Measurements from ENCODE around the gene ZSCAN31. TPM values are rescaled to one million over a fixed set of nuclear protein-coding genes. Genes with fewer than 3 reads are reported as not detected.

ZSCAN31 gene
- polyA plus RNA-seq, 1 of the 3 experiments (the other 2 are of a cell fraction) = 1.9 TPM

DNA sequence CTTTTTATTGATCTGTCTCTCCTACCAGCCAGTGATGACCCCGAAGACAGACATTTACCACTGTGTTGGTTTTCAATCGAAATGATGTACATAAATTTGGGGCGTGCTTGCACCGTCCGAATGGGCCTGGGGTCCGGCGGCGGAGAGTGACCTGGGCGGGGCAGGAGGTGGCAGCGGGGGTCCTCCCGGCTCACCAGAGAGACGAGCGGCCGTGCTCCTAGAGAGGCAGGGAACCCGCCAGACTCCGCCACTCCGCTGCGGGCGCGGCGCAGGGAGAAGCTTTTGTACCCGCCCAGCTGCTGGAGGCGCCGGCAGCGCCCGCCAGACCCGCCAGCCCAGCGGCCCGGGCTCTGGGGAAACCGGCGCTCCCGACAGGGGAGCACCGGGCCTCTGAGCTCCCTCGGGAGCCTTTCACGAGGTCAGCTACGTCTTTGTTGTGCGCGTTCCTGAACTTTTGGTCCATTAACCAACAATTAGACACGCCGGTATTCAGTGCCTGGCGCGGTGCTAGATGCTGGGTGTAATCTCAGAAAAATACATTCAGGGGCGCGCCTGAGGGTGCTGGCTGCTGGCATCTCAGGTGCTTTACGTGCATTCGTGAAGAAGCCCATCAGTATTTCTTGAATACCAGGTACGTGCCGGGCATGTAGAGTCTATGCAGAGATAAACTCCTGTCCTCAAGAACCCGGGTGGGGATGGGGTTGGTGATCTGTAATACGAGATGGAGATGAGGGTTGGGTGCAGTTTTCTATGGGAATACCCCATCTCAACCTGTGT is 54.5 kb downstream of the ZSCAN31 start, which contains the start of gene PGBD1 (continued):
- TF ChIP-seq, protein P1, sequence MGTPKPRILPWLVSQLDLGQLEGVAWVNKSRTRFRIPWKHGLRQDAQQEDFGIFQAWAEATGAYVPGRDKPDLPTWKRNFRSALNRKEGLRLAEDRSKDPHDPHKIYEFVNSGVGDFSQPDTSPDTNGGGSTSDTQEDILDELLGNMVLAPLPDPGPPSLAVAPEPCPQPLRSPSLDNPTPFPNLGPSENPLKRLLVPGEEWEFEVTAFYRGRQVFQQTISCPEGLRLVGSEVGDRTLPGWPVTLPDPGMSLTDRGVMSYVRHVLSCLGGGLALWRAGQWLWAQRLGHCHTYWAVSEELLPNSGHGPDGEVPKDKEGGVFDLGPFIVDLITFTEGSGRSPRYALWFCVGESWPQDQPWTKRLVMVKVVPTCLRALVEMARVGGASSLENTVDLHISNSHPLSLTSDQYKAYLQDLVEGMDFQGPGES (IDR thresholded peaks at IDR 0.05; ENCODE audit: low read depth, low read length) = no peak
- TF ChIP-seq, protein P2, sequence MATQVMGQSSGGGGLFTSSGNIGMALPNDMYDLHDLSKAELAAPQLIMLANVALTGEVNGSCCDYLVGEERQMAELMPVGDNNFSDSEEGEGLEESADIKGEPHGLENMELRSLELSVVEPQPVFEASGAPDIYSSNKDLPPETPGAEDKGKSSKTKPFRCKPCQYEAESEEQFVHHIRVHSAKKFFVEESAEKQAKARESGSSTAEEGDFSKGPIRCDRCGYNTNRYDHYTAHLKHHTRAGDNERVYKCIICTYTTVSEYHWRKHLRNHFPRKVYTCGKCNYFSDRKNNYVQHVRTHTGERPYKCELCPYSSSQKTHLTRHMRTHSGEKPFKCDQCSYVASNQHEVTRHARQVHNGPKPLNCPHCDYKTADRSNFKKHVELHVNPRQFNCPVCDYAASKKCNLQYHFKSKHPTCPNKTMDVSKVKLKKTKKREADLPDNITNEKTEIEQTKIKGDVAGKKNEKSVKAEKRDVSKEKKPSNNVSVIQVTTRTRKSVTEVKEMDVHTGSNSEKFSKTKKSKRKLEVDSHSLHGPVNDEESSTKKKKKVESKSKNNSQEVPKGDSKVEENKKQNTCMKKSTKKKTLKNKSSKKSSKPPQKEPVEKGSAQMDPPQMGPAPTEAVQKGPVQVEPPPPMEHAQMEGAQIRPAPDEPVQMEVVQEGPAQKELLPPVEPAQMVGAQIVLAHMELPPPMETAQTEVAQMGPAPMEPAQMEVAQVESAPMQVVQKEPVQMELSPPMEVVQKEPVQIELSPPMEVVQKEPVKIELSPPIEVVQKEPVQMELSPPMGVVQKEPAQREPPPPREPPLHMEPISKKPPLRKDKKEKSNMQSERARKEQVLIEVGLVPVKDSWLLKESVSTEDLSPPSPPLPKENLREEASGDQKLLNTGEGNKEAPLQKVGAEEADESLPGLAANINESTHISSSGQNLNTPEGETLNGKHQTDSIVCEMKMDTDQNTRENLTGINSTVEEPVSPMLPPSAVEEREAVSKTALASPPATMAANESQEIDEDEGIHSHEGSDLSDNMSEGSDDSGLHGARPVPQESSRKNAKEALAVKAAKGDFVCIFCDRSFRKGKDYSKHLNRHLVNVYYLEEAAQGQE (IDR thresholded peaks at IDR 0.05; ENCODE audit: low read depth, low read length) = peak; percentile 49; the same call in 1 of the 2 replicates
- no peak for TF ChIP-seq NFIC (IDR thresholded peaks at IDR 0.05; ENCODE audit: borderline replicate concordance)
- TF ChIP-seq TEAD4 (IDR thresholded peaks at IDR 0.05; ENCODE audit: borderline replicate concordance, insufficient read depth) = no peak
- TF ChIP-seq FOSL2 (IDR thresholded peaks at IDR 0.05; ENCODE audit: borderline replicate concordance, low read depth) = no peak
- no peak for TF ChIP-seq NRF1 (IDR thresholded peaks at IDR 0.05; ENCODE audit: low read depth, low read length)
- TF ChIP-seq, protein P3, sequence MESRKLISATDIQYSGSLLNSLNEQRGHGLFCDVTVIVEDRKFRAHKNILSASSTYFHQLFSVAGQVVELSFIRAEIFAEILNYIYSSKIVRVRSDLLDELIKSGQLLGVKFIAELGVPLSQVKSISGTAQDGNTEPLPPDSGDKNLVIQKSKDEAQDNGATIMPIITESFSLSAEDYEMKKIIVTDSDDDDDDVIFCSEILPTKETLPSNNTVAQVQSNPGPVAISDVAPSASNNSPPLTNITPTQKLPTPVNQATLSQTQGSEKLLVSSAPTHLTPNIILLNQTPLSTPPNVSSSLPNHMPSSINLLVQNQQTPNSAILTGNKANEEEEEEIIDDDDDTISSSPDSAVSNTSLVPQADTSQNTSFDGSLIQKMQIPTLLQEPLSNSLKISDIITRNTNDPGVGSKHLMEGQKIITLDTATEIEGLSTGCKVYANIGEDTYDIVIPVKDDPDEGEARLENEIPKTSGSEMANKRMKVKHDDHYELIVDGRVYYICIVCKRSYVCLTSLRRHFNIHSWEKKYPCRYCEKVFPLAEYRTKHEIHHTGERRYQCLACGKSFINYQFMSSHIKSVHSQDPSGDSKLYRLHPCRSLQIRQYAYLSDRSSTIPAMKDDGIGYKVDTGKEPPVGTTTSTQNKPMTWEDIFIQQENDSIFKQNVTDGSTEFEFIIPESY (IDR thresholded peaks at IDR 0.05; ENCODE audit: borderline replicate concordance, low read depth) = no peak
- TF ChIP-seq FOXM1 (IDR thresholded peaks at IDR 0.05; ENCODE audit: low read depth) = no peak
- TF ChIP-seq EP300 (IDR thresholded peaks at IDR 0.05; ENCODE audit: borderline replicate concordance in 1 of 2, low read depth in 1 of 2, low read length in 1 of 2) = no peak
- TF ChIP-seq, protein P4, sequence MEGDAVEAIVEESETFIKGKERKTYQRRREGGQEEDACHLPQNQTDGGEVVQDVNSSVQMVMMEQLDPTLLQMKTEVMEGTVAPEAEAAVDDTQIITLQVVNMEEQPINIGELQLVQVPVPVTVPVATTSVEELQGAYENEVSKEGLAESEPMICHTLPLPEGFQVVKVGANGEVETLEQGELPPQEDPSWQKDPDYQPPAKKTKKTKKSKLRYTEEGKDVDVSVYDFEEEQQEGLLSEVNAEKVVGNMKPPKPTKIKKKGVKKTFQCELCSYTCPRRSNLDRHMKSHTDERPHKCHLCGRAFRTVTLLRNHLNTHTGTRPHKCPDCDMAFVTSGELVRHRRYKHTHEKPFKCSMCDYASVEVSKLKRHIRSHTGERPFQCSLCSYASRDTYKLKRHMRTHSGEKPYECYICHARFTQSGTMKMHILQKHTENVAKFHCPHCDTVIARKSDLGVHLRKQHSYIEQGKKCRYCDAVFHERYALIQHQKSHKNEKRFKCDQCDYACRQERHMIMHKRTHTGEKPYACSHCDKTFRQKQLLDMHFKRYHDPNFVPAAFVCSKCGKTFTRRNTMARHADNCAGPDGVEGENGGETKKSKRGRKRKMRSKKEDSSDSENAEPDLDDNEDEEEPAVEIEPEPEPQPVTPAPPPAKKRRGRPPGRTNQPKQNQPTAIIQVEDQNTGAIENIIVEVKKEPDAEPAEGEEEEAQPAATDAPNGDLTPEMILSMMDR (IDR thresholded peaks at IDR 0.05) = no peak
- no peak for TF ChIP-seq RCOR1 (IDR thresholded peaks at IDR 0.05; ENCODE audit: low read length)
- TF ChIP-seq, protein P5, sequence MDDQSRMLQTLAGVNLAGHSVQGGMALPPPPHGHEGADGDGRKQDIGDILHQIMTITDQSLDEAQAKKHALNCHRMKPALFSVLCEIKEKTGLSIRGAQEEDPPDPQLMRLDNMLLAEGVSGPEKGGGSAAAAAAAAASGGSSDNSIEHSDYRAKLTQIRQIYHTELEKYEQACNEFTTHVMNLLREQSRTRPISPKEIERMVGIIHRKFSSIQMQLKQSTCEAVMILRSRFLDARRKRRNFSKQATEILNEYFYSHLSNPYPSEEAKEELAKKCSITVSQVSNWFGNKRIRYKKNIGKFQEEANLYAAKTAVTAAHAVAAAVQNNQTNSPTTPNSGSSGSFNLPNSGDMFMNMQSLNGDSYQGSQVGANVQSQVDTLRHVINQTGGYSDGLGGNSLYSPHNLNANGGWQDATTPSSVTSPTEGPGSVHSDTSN (IDR thresholded peaks at IDR 0.05) = no peak
- TF ChIP-seq FOXJ3 (CRISPR knock-in tag; IDR thresholded peaks at IDR 0.05) = no peak
- TF ChIP-seq POLR2AphosphoS5 (IDR thresholded peaks at IDR 0.05; ENCODE audit: low read depth, low read length) = peak; percentile 79
- peak; percentile 42 for TF ChIP-seq YY1 (IDR thresholded peaks at IDR 0.05; ENCODE audit: low read depth)
